IPS-18c (cell line): ENCODE results near the gene CNGA1.
"Not testable (repeated sequence)": the region's sequence is repeated elsewhere in the genome, so short reads cannot be mapped to it uniquely, and the experiment has no call there.

Source experiments
- H3K4me3 ChIP-seq: 2 replicates; pipeline ENCODE4 v1.7.0; 2013; ENCODE audit warnings: low read depth, mild to moderate bottlenecking, low read length, moderate library complexity; ENCODE audit not compliant: insufficient read depth
- H3K9me3 ChIP-seq: one replicate; pipeline ENCODE4 v1.6.1; 2013; ENCODE audit warnings: mild to moderate bottlenecking, low read length, moderate library complexity; ENCODE audit not compliant: control insufficient read depth, insufficient read depth

CNGA1 gene

GRCh38 chr4:48008021-48008596 lies 8.4 kb downstream of the CNGA1 start:
- Histone ChIP-seq H3K4me3 (no peak overlapping the region), H3K9me3 (peaks cover 6% of the 10 kb centered on the region)

DNA sequence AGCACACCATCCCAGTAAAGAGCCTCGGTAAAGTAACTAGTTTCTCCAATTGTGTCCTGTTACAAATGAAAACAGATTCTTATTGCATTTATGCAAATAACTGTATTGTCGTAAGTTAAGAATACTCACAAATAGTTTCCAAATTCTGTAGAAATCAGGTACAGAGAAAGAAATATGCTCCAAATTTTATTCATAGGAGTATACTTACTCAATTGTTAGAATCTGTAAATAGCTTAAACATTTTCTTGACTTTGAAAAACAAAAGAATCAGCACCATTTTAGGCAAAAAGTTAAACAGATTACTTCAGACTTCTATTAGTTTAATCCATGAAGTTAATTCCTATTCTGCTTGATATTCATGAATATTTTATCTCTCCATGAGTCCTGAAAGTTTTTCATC lies 10.7 kb downstream of the CNGA1 start:
- Histone ChIP-seq H3K9me3 (peaks cover 6% of the 10 kb centered on the region), H3K4me3 (no peak overlapping the region)

- not testable (repeated sequence) for H3K9me3 ChIP-seq, H3K4me3 ChIP-seq
Observed at GRCh38 chr4:48003568-48003967, 12.9 kb downstream of the CNGA1 start.

DNA sequence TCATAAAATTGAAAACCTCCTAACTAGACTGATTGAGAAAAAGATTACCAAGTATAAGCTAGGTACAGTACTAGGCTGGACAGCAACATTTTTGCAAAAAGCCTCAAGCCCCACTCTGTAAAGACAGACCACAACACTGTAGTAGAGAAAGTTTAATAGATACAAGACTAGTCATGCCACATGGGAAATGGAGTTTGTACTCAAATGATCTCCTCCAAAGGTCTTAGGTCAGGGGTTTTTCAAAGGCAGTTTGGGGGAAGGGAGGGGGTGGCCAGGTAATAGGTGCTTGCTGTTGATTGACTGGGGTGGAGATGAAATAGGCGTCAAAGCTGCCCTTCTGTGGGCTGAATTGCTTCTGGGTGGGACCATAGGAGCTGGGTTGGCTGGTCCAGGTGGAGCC lies 14.2 kb downstream of the CNGA1 start:
- H3K4me3 ChIP-seq, result no peak overlapping the region

GRCh38 chr4:47996021-47996420 lies 20.5 kb downstream of the CNGA1 start:
- Histone ChIP-seq H3K4me3 (no peak overlapping the region), H3K9me3 (no peaks in the 10 kb centered on the region)

More for the DNA sequence above, 14.2 kb downstream of the CNGA1 start:
- peaks cover 6% of the 10 kb centered on the region for H3K9me3 ChIP-seq

DNA sequence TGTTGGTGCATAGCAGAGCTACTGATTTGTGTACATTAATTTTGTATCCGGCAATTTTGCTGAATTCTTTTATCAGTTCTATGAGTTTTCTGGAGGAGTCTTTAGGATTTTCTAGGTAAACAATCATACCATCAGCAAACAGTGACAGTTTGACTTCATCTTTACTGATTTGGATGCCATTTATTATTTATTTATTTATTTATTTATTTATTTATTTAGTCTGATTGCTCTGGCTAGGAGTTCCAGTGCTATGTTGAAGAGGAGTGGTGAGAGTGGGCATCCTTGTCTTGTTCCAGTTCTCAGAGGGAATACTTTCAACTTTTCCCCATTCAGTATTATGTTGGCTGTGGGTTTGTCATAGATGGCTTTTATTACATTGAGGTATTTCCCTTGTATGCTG lies 24.0 kb downstream of the CNGA1 start:
- H3K4me3 ChIP-seq, H3K9me3 ChIP-seq: not testable (repeated sequence)

DNA sequence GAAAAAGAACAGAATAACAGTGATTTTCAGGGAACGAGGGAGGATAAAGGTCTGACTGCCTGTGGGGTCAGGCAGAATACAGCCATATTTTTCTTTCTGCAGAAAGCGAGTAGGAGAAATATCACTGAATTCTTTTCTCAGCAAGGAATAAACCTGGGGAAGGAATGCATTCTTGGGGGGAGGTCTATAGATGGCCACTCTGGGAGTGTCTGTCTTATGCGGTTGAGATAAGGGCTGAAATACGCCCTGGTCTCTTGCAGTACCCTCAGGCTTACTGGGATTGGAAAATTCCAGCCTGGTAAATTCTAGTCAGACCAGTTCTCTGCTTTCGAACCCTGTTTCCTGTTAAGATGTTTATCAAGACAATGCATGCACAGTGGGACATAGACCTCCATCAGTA lies 26.3 kb downstream of the CNGA1 start:
- Histone ChIP-seq H3K9me3 (peaks cover 2% of the 10 kb centered on the region), H3K4me3 (no peak overlapping the region)

DNA sequence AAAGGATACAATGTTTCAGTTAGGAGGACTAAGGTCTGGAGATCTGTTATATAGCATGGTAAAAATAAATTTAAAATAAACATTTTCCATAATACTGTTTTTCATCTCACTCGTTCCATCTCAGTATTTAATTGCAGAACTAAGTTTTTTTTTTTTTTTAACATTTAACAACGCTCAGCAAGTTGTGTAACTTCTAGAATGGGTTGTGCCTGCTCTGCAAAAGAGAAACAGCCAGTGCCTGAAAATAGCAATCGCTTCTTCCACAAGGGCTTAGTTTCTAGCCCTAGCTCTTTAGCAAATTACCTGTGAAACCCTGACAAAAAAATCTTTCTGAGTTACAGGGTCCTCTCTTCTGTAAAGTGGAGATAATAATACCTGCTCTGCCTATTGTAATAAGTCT lies 41.9 kb downstream of the CNGA1 start:
- no peaks in the 10 kb centered on the region for H3K9me3 ChIP-seq
- no peak overlapping the region for H3K4me3 ChIP-seq

DNA sequence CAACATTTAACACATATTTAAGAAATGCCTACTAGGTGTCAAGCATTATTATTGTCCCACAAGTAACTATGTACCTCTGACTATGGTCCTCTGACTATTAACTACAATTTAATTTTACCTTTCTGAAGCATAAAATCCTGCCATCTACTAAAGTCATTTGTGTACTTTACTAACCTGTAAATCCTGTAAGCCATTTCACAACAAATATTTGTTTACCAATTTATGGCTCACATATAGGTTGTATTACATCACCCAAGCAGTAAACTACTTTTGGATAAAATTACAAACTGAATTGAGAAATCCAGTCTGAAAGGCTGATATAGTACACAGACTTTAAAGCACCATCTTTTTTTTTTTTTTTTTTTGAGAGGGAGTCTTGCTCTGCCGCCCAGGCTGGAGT lies 43.8 kb downstream of the CNGA1 start:
- no peak overlapping the region for H3K4me3 ChIP-seq
- H3K9me3 ChIP-seq, result no peaks in the 10 kb centered on the region

GRCh38 chr4:47972181-47972580 lies 44.3 kb downstream of the CNGA1 start:
- H3K4me3 ChIP-seq, result no peak overlapping the region
- H3K9me3 ChIP-seq, result no peaks in the 10 kb centered on the region

DNA sequence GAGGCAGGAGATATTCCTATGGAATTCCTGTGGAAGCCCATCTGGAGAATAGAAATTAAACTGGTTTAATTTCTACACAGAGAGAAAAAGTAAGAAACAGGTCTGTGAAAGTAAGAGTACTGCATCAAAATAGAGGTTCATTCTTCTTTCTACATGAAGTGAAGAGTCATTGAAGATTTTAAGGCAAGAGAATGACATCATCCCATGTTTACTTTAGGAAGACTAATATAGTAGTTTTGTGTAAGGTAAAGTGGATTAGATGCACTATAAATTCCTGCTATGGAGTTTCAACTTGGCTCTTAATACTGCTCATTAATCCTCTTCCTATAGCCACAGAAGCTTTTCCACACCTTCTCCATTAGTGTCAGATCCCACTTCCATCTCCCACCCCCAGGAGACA lies 47.6 kb downstream of the CNGA1 start:
- H3K9me3 ChIP-seq, result no peaks in the 10 kb centered on the region
- no peak overlapping the region for H3K4me3 ChIP-seq

- Histone ChIP-seq H3K4me3 (no peak overlapping the region), H3K9me3 (no peaks in the 10 kb centered on the region)
Observed at GRCh38 chr4:47954677-47955076, 61.8 kb downstream of the CNGA1 start.

GRCh38 chr4:47954245-47954644 lies 62.2 kb downstream of the CNGA1 start:
- Histone ChIP-seq H3K4me3 (no peak overlapping the region), H3K9me3 (no peaks in the 10 kb centered on the region)

DNA sequence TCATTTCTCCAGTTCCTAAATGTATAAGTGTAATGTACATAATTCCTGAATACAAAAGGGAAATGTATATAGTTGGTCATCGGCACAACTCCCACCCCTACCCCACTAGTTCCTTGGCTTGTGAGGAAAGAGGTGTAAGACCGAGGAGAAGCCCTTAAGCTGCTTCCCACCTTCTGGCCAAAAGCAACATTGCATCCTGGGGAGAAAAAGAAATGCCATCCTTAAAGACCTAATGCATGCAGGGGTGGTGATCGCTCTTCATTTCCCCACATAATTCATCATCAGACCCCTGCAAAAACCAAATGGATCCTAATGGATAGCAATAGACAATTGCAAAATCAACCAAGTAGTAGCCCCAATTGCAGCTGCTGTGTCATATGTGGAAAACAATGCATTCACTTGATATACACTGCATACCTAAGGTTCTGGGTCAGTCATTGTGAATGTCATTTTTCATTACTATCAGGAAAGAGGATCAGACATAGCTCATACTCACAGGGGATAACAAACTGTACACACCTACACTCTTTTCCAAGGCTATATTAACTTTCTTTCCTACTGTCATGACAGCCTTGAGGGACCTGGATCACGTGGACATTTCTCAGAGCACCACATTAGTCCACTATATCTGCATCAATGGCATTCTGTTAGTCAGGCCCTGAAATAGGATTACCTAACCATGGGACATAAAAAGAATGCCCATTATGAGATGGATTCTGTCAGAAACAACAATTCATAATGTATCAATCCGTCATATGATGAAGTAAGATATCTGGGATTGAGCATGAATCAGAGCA lies 70.4 kb downstream of the CNGA1 start:
- no peaks in the 10 kb centered on the region for H3K9me3 ChIP-seq
- H3K4me3 ChIP-seq, result no peak overlapping the region

- no peak overlapping the region for H3K4me3 ChIP-seq
- no peaks in the 10 kb centered on the region for H3K9me3 ChIP-seq
Observed at GRCh38 chr4:47942081-47942819, 74.2 kb downstream of the CNGA1 start.

GRCh38 chr4:47939456-47939855 lies 77.0 kb downstream of the CNGA1 start:
- Histone ChIP-seq H3K4me3 (no peak overlapping the region), H3K9me3 (no peaks in the 10 kb centered on the region)

DNA sequence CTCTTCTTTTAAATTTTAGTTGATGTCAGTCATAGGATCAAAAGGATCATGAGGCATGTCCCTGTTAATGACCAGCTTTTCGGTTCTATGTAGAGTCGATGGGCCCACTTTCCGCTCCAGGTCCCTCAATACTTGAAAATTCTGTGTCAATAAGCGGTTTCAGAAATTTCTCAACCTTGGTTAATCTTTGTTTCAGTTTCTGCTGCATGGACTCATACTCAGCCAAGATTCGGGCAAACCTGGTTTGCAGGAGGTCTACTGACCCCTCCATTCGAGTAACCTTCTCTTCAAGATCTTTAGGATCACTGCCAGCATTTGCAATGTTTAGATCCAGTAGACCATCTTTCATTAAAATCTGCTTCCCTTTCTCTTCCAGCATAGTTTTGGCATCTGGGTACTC lies 80.1 kb downstream of the CNGA1 start:
- H3K9me3 ChIP-seq, result no peaks in the 10 kb centered on the region
- no peak overlapping the region for H3K4me3 ChIP-seq

GRCh38 chr4:47933840-47934239 lies 82.6 kb downstream of the CNGA1 start:
- H3K4me3 ChIP-seq, result no peak overlapping the region
- H3K9me3 ChIP-seq, result no peaks in the 10 kb centered on the region
